NCI-H526 treated with DMSO at 0.1 percent for 48 hours (cell line): Measurements from ENCODE around the gene CCDC69.
"Not testable (repeated sequence)": the region's sequence is repeated elsewhere in the genome, so short reads cannot be mapped to it uniquely, and the experiment has no call there.

Experiments
- DNase-seq: peaks from one replicate; lab custom pipeline; 2025; lab: John Stamatoyannopoulos, UW

CCDC69 gene

GRCh38 chr5:151192626-151193025 lies 31.3 kb downstream of the CCDC69 start:
- no peak for DNase-seq

GRCh38 chr5:151191661-151192060 lies 32.2 kb downstream of the CCDC69 start:
- DNase-seq: no peak

- DNase-seq: no peak
These were observed 34.7 kb downstream of the CCDC69 start for GRCh38 chr5:151189151-151189550.

GRCh38 chr5:151186538-151186937 lies 37.4 kb downstream of the CCDC69 start:
- DNase-seq: no peak

- DNase-seq: no peak
These were observed 37.8 kb downstream of the CCDC69 start for GRCh38 chr5:151186052-151186451.

- DNase-seq: no peak
These were observed 39.4 kb downstream of the CCDC69 start for GRCh38 chr5:151184316-151185042.

- DNase-seq: no peak
These were observed 40.2 kb downstream of the CCDC69 start for GRCh38 chr5:151183456-151184245.

GRCh38 chr5:151182976-151183375 lies 40.9 kb downstream of the CCDC69 start:
- DNase-seq: no peak

GRCh38 chr5:151182524-151182900 lies 41.4 kb downstream of the CCDC69 start:
- DNase-seq: no peak

GRCh38 chr5:151181818-151182523 lies 41.9 kb downstream of the CCDC69 start:
- no peak for DNase-seq

- no peak for DNase-seq
These were observed 43.6 kb downstream of the CCDC69 start for GRCh38 chr5:151180291-151180690.

- DNase-seq: no peak
These were observed 44.4 kb downstream of the CCDC69 start for GRCh38 chr5:151179489-151179840.

GRCh38 chr5:151178777-151179488 lies 45.0 kb downstream of the CCDC69 start:
- DNase-seq: no peak

GRCh38 chr5:151178372-151178771 lies 45.5 kb downstream of the CCDC69 start:
- DNase-seq: no peak

GRCh38 chr5:151176268-151176667 lies 47.6 kb downstream of the CCDC69 start:
- DNase-seq: not testable (repeated sequence)

- DNase-seq: no peak
These were observed 49.2 kb downstream of the CCDC69 start for GRCh38 chr5:151174612-151175101.

- no peak for DNase-seq
These were observed 49.9 kb downstream of the CCDC69 start for GRCh38 chr5:151173711-151174611.

GRCh38 chr5:151171529-151171928 lies 52.4 kb downstream of the CCDC69 start:
- no peak for DNase-seq

GRCh38 chr5:151168602-151169344 lies 55.1 kb downstream of the CCDC69 start:
- no peak for DNase-seq

- DNase-seq: no peak
These were observed 56.9 kb downstream of the CCDC69 start for GRCh38 chr5:151167022-151167421.
